Ovary (tissue), 3 donors: Measurements from ENCODE around the gene POC1B.

Experiments
- CTCF ChIP-seq, 3 donors: fragments of 450-650 bp in 2 of 3; fragments of 200-600 bp in 1 of 3; IDR thresholded peaks; one replicate each; pipeline versions ENCODE4 v1.5.1 to v1.8.0; 2016 to 2022; ENCODE audit warnings: antibody characterized with exemption in 3 of 3, mild to moderate bottlenecking in 1 of 3
- POLR2A ChIP-seq: fragments of 450-650 bp; IDR thresholded peaks from one replicate; pipeline ENCODE4 v1.6.1; 2017; ENCODE audit warnings: antibody characterized with exemption, mild to moderate bottlenecking, moderate library complexity
- donor health status: DM: no; HTN: no; CAD: no.

- TF ChIP-seq POLR2A (no peak), CTCF (IDR thresholded peaks at IDR 0.05) (no peak)
Measured at GRCh38 chr12:89448526-89448925, 77.3 kb downstream of the POC1B start.
